Lower lobe of right lung (tissue), 2 donors: ENCODE data around the gene RGPD4. TPM values are rescaled to one million over a fixed set of nuclear protein-coding genes. Genes with fewer than 3 reads are reported as not detected.
"Not testable (repeated sequence)": the region's sequence is repeated elsewhere in the genome, so short reads cannot be mapped to it uniquely, and the experiment has no call there.

ENCODE experiments used
- ATAC-seq, 2 donors: fragments of 200-7000 bp; cut with Tn5 transposase; one replicate each; pipeline ENCODE4 v1.9.1; 2020 to 2022; ENCODE audit warnings: mild to moderate bottlenecking in 2 of 2, moderate library complexity in 2 of 2
- DNase-seq: peaks from one replicate; pipeline ENCODE4 v3.0.0-alpha.2; 2020
- H3K27ac ChIP-seq: fragments of 200-600 bp; one replicate; pipeline ENCODE4 v1.8.0; 2022
- H3K27me3 ChIP-seq: fragments of 200-600 bp; one replicate; pipeline ENCODE4 v1.8.0; 2022; ENCODE audit warnings: low read depth
- H3K36me3 ChIP-seq: fragments of 200-600 bp; one replicate; pipeline ENCODE4 v1.8.0; 2022; ENCODE audit warnings: mild to moderate bottlenecking
- H3K4me1 ChIP-seq: fragments of 200-600 bp; one replicate; pipeline ENCODE4 v1.8.0; 2022
- H3K4me3 ChIP-seq: fragments of 200-600 bp; one replicate; pipeline ENCODE4 v1.8.0; 2022; ENCODE audit warnings: mild to moderate bottlenecking
- H3K9me3 ChIP-seq: fragments of 200-600 bp; one replicate; pipeline ENCODE4 v1.8.0; 2022
- intact Hi-C: fragments of 100-400 bp; cut with DNase I; formaldehyde crosslinking; loops from one replicate; pipeline ENCODE4 v1.11.0; 2022
- total RNA-seq: library from RNA; stranded (reverse); fragmentation: NEBNext Ultra II Directional; extraction: Animal tissue kit (Norgen Biotek cat#: 25700); gene quantifications from one replicate; pipeline ENCODE4 v1.2.1, GENCODE V29; 2021
- TF ChIP-seq, protein P1 (sequence below): fragments of 200-600 bp; IDR thresholded peaks from one replicate; pipeline ENCODE4 v1.8.0; 2022; ENCODE audit warnings: antibody characterized with exemption, mild to moderate bottlenecking
- donor health status: DM: no; HTN: yes; CAD: no; lungs with severe emphysema.

RGPD4 gene
- total RNA-seq, 1 donor from 2014 or later, result not detected

DNA sequence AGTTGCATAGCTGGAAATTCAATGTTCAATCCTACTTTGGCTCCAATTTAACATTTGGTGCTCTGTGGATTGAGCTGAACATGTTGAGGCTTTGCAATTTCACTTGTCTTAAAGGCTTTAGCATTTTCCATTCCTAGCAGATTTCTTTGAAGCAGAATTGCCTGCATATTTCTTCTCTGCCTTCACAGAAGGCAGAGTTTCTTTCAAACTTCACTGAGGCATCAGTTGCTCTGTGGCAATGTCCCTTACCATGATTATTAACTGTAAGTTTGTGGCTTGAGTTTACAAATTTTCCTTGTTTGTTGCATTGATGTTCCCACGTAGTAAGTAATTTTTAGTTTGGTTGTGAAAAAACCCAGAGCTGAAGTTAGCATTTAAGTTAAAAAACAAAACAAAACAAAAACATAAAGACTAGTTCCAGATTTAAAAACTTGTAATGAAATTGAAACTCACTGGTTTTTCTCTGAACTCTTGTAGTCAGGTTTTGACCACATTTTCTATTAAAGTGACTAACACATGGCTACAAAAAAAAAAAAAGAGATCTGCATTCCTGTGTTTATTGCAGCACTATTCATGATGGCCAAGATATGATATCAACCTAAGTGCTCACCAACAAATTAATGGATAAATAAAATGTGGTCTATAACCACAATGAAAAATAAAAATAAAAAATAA, 90.1 kb downstream of the RGPD4 start:
- ATAC-seq, intact Hi-C loops, H3K27me3 ChIP-seq, H3K36me3 ChIP-seq, H3K27ac ChIP-seq, H3K4me1 ChIP-seq, DNase-seq, H3K4me3 ChIP-seq, H3K9me3 ChIP-seq: not testable (repeated sequence)

DNA sequence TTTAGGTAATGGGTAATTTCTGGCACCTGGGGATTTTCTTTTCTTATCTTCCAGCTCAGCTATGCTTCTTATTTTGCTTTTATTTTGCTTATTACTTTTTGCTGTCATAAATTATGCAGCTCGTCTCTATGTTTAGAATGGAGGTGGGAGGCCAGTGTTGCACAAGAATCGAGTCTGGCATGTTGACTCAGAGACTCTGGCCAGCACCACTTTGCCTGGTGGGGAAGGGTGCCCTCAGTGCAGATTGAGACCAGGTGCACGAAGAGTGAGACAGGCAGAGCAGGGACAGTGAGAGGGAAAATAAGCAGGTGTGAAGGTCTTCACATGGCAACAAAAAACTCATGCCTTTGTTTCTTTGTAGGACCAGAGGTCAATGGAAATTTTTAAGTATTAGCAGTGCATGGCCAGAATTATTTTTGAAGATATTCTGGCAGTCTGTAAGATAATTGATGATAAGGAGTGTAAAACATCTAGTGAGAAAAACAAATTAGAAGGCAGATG, 100.4 kb downstream of the RGPD4 start:
- Histone ChIP-seq H3K27me3 (no peaks in the 10 kb centered on the region), H3K4me1 (no peaks in the 10 kb centered on the region), H3K27ac (no peak overlapping the region), H3K36me3 (no peaks in the 10 kb centered on the region), H3K4me3 (no peak overlapping the region), H3K9me3 (no peaks in the 10 kb centered on the region)
- DNase-seq (no peak), ATAC-seq (no peak)
- intact Hi-C loops, result no loop called here
- TF ChIP-seq, protein P1, sequence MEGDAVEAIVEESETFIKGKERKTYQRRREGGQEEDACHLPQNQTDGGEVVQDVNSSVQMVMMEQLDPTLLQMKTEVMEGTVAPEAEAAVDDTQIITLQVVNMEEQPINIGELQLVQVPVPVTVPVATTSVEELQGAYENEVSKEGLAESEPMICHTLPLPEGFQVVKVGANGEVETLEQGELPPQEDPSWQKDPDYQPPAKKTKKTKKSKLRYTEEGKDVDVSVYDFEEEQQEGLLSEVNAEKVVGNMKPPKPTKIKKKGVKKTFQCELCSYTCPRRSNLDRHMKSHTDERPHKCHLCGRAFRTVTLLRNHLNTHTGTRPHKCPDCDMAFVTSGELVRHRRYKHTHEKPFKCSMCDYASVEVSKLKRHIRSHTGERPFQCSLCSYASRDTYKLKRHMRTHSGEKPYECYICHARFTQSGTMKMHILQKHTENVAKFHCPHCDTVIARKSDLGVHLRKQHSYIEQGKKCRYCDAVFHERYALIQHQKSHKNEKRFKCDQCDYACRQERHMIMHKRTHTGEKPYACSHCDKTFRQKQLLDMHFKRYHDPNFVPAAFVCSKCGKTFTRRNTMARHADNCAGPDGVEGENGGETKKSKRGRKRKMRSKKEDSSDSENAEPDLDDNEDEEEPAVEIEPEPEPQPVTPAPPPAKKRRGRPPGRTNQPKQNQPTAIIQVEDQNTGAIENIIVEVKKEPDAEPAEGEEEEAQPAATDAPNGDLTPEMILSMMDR, result no peak

DNA sequence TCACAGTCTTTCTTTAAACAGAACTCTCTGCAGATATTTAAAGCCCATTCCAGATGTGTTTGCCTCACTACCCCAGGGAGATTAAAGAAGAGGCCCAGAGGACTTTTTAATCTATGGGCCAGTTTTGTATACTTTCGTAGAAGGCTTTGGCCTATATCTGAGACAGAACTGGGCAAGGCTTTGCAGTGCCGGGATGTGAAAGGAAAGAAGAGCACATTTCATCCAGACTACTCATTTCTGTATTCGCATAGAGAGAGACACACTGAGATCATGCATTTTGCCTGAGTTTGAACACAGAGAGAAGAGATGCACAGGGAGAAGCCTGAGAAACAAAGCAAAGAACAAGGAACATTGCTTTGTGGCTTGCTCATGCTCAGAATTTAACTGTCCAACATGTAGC, 104.7 kb downstream of the RGPD4 start:
- DNase-seq (no peak), ATAC-seq (no peak)
- intact Hi-C loops, result no loop called here
- no peaks in the 10 kb centered on the region for H3K9me3 ChIP-seq
- H3K4me3 ChIP-seq, result no peak overlapping the region
- TF ChIP-seq, protein P1, result no peak
- no peaks in the 10 kb centered on the region for H3K36me3 ChIP-seq
- no peaks in the 10 kb centered on the region for H3K27me3 ChIP-seq
- no peaks in the 10 kb centered on the region for H3K4me1 ChIP-seq
- H3K27ac ChIP-seq, result no peak overlapping the region

DNA sequence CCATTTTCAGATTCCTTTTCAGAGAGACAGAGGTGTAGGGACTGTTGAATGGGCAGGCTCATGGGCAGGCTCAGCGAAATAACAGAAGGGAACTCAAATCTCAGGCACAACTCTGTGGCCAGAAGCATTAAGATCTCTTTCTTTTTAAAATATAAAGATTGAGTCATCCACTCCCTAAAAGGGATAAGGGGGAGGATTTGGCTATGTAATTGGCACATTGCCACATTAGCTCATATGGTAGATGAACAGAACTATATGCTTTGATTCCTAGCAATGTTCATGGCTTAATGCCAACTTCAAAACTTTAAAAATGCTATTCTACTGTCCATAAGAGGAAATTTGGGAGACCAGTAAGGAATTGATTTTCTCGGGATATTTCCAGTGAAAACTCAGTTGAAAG, 105.8 kb downstream of the RGPD4 start:
- TF ChIP-seq, protein P1, result no peak
- ATAC-seq (no peak), DNase-seq (no peak)
- Histone ChIP-seq H3K4me3 (no peak overlapping the region), H3K9me3 (no peaks in the 10 kb centered on the region), H3K27me3 (no peaks in the 10 kb centered on the region), H3K36me3 (no peaks in the 10 kb centered on the region), H3K4me1 (no peaks in the 10 kb centered on the region), H3K27ac (no peak overlapping the region)
- intact Hi-C loops, result no loop called here

DNA sequence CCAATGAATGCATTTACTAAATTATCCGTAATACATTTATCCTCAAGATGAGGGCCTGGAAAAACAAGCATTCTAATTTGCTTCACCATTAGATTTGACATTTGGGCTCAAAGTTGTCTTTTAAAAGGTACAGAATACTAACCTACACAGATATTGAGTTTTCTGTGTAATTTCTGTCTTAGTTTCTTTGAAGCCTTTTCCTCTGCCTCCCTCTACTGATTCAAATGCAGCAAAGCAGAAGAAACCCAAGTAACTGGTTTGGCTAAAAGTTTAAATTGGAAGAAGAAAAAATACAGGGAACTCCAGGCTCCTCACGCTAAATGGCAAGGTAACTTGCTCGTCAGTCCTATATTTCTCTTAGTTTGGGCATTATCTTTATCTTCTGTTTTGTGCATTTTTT, 106.3 kb downstream of the RGPD4 start:
- H3K9me3 ChIP-seq, result no peaks in the 10 kb centered on the region
- ATAC-seq (no peak), DNase-seq (no peak)
- H3K27me3 ChIP-seq, result no peaks in the 10 kb centered on the region
- intact Hi-C loops, result no loop called here
- TF ChIP-seq, protein P1, result no peak
- no peak overlapping the region for H3K4me3 ChIP-seq
- H3K36me3 ChIP-seq, result no peaks in the 10 kb centered on the region
- H3K27ac ChIP-seq, result no peak overlapping the region
- no peaks in the 10 kb centered on the region for H3K4me1 ChIP-seq
